SKM-1 treated with dmso at 0.1 percent for 144 hours (cell line): ENCODE results near the gene HHATL.

Source experiments
- DNase-seq: peaks from one replicate; lab custom pipeline; 2025; ENCODE audit not compliant: unreplicated experiment; lab: John Stamatoyannopoulos, UW

Gene HHATL

GRCh38 chr3:42699511-42699971 lies 3.1 kb downstream of the HHATL start:
- no peak for DNase-seq

DNA sequence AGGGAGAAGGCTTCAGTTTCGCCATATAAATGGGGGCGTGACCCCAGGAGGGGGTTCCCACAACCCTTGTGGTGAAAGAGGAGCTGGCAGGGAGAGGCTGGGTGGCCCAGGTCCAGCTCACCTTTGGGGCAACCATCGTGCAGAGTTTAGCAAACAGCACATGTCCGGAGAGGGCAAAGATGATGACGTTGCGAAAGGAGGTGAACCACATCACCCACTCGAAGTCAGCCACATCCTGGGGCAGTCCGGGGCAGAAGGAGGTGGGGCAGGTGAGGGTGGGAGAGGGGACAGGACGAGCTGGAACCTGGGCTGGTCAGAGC lies 3.7 kb downstream of the HHATL start:
- DNase-seq = no peak

DNA sequence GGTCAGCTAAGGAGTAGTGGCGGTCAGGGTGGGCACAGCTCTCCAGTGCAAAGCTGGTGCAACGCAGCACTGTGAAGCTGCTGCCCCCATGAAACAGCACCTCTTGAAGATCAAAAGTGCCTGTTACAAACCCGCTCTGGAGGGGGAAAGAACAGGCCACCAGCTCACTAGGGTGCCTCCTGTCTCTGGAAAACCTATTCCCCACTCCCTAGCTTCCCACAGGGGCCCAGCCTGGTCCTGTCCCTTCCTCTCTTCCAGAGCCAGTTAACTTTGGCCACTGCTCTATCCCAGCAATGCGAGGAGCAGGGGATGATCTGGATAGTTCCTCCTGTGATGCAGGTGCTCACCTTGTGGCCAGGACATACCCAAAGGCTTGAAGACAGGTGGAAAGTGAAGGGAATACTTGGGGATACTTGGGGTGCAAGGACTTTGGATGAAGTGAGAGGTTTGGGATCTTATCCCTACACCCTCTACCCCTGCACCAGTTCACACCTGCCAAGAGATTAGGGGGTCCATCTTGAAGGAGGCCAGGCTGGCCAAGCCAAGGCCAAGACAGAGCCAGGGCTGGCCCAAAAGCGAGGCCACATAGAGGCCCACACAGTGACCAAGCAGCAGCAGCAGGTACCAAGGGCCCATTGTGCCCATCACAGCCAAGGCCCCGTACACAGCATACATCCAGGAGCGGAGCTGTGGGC lies 4.2 kb downstream of the HHATL start:
- DNase-seq = no peak

- DNase-seq = no peak
Measured at GRCh38 chr3:42697289-42698051, 5.1 kb downstream of the HHATL start.

- no peak for DNase-seq
Measured at GRCh38 chr3:42696356-42697288, 6.0 kb downstream of the HHATL start.

GRCh38 chr3:42694366-42694765 lies 8.2 kb downstream of the HHATL start:
- no peak for DNase-seq

- no peak for DNase-seq
Measured at GRCh38 chr3:42693530-42693930, 9.1 kb downstream of the HHATL start.

DNA sequence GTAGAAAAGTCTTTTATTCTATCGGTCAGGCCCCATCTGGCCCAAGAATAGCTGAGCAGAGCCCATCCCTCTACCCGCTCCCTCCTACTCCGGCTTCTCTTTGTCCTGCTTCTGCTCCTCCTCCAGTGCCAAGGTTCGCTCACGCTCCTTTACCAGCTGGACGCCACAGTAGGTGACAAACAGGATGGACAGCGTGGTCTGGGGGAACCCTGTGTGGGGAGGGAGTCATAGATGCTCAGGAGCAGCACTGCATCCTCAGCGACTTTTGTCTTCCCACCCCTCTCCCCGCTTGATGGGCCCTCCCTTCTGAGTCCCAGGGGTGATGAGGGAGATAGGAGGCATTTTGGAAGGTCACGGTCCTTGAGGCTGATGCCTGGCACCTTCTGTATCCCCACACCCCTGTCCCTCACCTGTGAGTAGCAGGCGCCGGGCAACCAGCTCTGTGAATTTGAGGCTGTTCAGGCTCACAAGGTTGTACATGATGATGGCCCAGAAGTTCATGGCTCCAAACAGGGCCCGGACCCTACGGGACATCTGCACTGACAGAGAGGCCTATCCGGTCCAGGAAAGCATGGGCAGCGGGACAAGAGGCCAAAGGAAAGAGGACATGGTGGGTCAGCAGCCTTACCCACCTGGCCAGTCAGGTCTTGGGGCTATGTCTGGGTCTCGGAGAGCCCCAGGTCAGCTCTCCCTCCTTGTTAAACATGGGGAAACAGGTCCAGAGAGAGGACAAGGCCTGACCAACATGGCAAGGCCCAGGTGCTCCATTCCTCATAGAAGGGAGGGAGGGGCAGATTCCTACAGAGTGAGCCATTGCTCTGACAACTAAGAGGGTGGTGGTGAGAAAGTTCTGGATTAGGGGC lies 9.7 kb downstream of the HHATL start:
- no peak for DNase-seq

- no peak for DNase-seq
Measured at GRCh38 chr3:42691816-42692666, 10.6 kb downstream of the HHATL start.

GRCh38 chr3:42690766-42691680 lies 11.6 kb downstream of the HHATL start:
- no peak for DNase-seq

DNA sequence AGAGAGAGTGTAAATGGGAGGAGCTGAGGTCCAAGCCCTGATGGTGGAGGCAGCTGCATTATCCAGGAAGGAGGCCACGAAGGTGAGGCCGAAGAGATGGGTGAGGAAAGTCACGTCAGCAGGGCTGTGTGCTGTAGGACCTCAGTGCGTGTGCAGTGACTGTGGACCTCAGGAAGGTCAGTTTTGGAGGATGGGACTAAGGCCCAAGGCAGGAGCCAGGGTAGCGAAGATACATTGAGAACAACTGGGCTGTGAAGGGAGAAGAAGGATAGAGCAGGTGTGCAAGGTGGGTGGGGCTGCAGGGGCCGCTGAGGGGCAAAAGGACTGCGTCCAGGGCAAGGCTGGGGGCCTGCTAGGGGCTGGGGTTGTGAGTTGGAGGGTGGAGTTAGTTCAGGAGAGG lies 12.4 kb downstream of the HHATL start:
- DNase-seq = no peak

GRCh38 chr3:42689421-42690014 lies 13.1 kb downstream of the HHATL start:
- DNase-seq = no peak

DNA sequence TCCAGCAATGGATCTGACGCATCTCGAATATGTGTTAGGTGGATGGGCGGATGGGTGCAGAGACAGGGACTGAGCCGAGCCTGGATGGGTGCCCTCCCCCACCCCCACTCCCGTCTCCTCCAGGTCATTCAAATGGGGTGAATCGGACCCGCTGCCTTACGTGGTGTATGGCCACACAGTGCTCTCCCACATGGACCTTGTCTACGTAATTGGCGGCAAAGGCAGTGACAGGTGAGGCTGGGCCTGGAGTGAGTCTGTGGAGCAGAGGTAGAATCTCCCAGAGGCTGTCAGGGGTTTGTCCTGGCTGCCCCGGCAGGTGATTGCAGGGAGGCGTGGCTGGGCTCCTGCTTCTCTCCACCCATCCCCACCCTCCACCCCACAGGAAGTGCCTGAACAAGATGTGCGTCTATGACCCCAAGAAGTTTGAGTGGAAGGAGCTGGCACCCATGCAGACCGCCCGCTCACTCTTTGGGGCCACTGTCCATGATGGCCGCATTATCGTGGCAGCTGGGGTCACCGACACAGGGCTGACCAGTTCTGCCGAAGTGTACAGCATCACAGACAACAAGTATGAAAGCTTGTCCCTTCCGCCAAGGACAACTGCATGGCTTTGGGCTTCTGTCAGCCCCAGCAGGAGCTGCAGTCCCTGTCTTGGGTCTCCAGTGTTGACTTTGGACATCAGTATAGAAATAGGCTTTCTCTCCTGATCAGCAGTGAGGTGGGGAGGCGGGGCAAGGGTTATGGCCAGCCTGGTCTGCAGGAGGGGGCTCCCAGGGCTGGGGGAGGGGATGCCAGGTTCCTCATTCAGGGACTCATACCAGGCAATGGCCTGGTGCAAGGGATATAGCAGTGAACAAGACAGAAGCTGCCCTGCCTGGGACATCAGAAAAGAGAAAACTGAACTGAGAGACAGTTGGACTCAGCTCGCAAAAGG lies 13.8 kb downstream of the HHATL start:
- DNase-seq = no peak

DNA sequence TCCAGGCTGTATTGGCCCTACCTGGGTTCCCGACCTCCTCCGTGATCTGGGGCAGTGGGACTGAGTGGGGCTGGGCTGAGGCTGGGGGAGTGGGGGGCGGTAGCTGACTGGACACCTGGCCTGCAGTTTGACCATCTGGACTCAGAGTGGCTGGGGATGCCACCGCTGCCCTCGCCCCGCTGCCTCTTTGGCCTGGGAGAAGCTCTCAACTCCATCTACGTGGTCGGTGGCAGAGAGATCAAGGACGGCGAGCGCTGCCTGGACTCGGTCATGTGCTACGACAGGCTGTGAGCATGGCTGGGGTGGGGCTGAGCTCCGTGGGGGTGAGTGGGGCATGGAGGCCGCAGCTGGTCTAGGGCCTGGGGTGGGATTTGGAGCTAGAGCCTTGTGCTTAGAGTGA lies 14.6 kb downstream of the HHATL start:
- DNase-seq = no peak

DNA sequence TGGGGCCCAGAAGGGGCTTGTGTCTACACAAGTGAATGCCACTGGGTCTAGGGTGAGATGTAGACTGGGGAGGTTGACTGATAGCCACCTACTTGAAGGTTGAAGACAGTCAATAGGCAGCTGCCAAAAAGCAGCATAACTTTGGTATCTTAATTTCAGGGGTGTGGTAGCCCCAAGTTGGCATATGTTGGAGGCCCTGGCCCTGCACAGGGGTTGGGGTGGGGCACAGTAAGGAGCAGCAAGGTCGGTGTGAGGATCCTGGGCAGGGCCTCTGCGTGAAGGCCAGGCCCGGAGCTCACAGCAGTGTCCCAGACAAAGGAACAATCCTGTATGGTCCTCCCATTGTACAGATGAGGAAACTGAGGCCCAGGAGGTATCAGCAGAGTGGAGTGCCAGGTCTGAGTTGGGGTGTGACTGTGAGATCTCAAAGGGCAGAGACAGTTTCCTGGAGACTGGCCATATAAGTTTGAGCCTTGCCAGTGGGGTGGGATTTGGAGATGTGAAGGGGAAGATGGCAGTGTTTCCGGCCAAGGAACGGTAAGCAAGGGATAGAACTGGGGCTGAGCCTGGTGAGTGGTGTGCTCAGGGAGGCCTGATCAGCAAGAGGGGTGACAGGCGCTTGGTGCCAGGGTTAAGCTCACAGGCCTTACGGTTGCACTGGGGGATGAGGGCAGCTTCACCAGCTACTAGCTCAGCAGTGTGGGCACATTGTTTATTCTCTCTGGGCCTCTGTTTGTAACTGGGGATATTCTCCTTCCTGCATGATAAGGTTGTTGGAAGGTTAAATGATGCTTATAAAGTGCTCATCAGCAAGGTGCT lies 15.6 kb downstream of the HHATL start:
- no peak for DNase-seq
